ENCODE data around the gene PZP. TPM values are rescaled to one million over a fixed set of nuclear protein-coding genes. Genes with fewer than 3 reads are reported as not detected.

The PZP gene
- total and polyA plus RNA-seq, 3 experiments from 2014 or later, result 0.28 TPM; not detected in 2

DNA sequence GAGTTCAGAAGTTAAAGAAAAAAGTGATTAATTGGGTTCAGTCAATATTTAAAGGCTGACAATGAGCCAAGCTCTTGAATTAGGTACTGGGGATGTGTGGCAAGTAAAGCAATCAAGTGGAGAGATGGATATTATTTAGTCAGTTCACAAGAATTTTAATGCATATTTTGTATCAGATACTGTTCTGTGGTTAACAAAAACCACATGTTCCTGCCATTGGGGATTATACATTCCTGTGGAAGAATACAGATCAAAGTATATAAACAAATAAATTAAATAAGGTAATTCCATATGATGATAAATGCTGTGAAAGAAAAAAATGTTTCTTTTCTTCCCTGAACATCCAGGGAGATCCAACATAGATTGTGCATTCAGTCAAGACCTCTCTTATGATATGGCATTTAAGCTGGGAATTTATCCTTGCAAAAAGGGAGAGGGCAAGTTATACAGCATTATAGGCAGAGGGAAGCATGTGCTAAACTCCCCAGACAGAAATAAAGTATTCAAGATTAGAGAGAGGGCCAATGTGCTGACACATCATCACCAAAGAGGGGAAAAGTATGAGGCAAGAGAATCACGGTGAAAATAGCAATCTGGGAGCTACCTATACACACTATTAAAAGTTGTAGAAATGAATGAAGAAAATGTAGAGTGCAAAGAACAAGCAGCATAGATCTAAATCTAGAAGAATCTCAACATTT is 74.8 kb downstream of the PZP start:
- no peak for DNase-seq
- Histone ChIP-seq H3K4me3 (ENCODE audit: low read length) (no peak overlapping the region), H3K4me1 (ENCODE audit: insufficient read depth, low read length) (no peaks in the 10 kb centered on the region), H3K36me3 (ENCODE audit: insufficient read depth, low read length) (no peaks in the 10 kb centered on the region), H3K9me3 (ENCODE audit: low read length) (no peaks in the 10 kb centered on the region), H3K27ac (ENCODE audit: low read depth, low read length) (no peak overlapping the region), H3K27me3 (ENCODE audit: insufficient read depth, low read length, poor library complexity, severe bottlenecking) (no peaks in the 10 kb centered on the region)
- peaks cover 16 to 39% (median 30%) of the 10 kb centered on the region in 3 donors for H3K36me3 Mint-ChIP-seq
- H3K4me3 Mint-ChIP-seq, result no peak overlapping the region
- CTCF ChIA-PET, result no interaction called here
- peak overlapping the region in 6 of 8 donors; percentile 10 to 91 (median 34) for H3K27ac Mint-ChIP-seq
- H3K27me3 Mint-ChIP-seq, result peaks cover 0 to 1% of the 10 kb centered on the region in 2 donors
- POLR2A ChIA-PET, result no interaction called here
- H3K4me1 Mint-ChIP-seq, result peaks cover 21 to 47% (median 26%) of the 10 kb centered on the region in 3 donors
- H3K9me3 Mint-ChIP-seq, result peaks cover 0 to 4% (median 0%) of the 10 kb centered on the region in 5 donors

DNA sequence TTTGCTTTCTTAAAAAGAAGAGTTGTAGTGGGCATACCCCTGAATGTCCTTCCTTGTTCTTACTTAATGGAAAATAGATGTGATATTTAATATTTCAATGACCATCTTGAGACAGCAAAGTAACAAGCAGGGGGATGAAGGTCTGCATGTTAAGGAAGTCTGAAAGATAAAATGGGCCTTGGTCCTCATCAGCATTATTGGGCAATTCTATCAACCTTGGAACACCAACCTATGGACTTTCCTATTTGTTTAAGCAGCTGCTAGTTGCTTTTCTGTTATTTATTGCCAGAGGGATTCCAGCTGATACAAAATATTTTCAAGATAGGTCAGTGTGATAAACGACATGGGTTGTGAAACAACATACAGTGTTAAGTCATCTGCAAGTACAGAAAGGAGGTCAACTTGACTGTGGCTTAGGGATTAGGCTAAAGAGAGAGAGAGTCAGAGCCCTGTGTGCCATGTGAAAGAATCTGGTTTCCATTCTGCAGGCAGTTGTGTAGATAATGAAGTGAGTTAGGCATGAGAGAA is 76.1 kb downstream of the PZP start:
- H3K27ac Mint-ChIP-seq, result peak overlapping the region in 4 of 8 donors; percentile 5 to 67 (median 12)

DNA sequence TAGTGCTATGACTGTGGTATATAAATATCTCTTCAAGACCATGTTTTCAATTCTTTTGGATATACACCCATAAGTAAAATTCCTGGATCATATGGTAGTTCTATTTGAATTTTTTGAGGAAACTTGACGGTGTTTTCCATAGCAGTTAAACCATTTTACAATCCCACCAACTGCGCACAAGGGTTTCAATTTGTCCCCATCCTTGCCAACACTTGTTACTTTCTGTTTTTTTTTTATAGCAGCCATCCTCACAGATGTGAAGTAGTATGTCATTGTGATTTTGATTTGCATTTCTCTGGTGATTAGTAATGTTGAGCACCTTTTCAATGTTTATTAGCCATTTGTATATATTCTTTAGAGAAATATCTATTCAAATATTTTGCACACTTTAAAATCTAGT is 78.0 kb downstream of the PZP start:
- Mint-ChIP-seq H3K27ac (peak overlapping the region in 1 of 8 donors; percentile 33), H3K27me3 (peaks cover 0 to 1% of the 10 kb centered on the region in 2 donors), H3K4me1 (peaks cover 11 to 23% (median 12%) of the 10 kb centered on the region in 3 donors), H3K36me3 (peaks cover 15 to 47% (median 39%) of the 10 kb centered on the region in 3 donors), H3K9me3 (peaks cover 0 to 4% (median 0%) of the 10 kb centered on the region in 5 donors), H3K4me3 (no peak overlapping the region)
- Histone ChIP-seq H3K4me1 (ENCODE audit: insufficient read depth, low read length) (no peaks in the 10 kb centered on the region), H3K36me3 (ENCODE audit: insufficient read depth, low read length) (no peaks in the 10 kb centered on the region), H3K4me3 (ENCODE audit: low read length) (no peak overlapping the region), H3K27me3 (ENCODE audit: insufficient read depth, low read length, poor library complexity, severe bottlenecking) (no peaks in the 10 kb centered on the region), H3K27ac (ENCODE audit: low read depth, low read length) (no peak overlapping the region), H3K9me3 (ENCODE audit: low read length) (no peaks in the 10 kb centered on the region)
- POLR2A ChIA-PET, result no interaction called here
- CTCF ChIA-PET, result no interaction called here
- DNase-seq, result no peak

More for the DNA sequence above, 76.1 kb downstream of the PZP start:
- H3K4me1 ChIP-seq (ENCODE audit: insufficient read depth, low read length), result no peaks in the 10 kb centered on the region
- no peak overlapping the region for H3K4me3 ChIP-seq (ENCODE audit: low read length)
- H3K27ac ChIP-seq (ENCODE audit: low read depth, low read length), result no peak overlapping the region
- no peaks in the 10 kb centered on the region for H3K27me3 ChIP-seq (ENCODE audit: insufficient read depth, low read length, poor library complexity, severe bottlenecking)
- POLR2A ChIA-PET, result no interaction called here
- no peaks in the 10 kb centered on the region for H3K36me3 ChIP-seq (ENCODE audit: insufficient read depth, low read length)
- peaks cover 17 to 34% (median 19%) of the 10 kb centered on the region in 3 donors for H3K4me1 Mint-ChIP-seq
- H3K36me3 Mint-ChIP-seq, result peaks cover 16 to 45% (median 42%) of the 10 kb centered on the region in 3 donors
- no peaks in the 10 kb centered on the region for H3K9me3 ChIP-seq (ENCODE audit: low read length)
- peaks cover 0 to 4% (median 0%) of the 10 kb centered on the region in 5 donors for H3K9me3 Mint-ChIP-seq
- peaks cover 0 to 1% of the 10 kb centered on the region in 2 donors for H3K27me3 Mint-ChIP-seq
- no peak overlapping the region for H3K4me3 Mint-ChIP-seq
- DNase-seq, result no peak
- CTCF ChIA-PET, result no interaction called here

DNA sequence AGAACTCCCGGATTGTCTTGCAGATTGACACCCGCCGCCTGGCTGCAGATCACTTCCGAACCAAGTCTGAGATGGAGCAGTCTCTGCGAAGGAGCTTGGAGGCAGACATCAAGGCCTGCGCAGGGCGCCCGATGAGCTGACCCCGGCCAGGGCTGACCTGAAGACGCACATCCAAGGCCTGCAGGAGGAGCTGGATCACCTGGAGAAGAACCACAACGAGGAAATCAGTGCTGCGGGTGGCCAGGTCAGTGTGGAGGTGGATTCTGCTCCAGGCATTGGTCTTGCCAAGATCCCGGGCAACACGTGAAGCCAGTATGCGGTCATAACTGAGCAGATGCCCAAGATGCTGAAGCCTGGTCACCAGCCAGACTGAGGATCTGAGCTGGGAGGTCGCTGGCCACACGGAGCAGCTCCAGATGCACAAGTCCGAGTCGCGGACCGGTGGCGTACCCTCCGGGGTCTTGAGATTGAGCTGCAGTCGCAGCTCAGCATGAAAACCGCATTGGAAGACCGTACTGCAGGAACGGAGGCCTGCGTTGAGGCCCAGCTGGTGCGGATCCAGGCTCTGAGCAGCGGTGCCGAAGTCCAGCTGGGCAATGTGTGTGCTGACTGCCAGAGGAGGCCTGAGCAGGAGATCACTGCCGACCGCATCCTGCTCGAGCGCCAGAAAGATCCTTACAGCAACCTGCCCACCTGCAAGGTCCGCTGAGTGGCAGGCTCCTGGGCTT is 80.1 kb downstream of the PZP start:
- H3K4me1 Mint-ChIP-seq, result peaks cover 11 to 20% (median 14%) of the 10 kb centered on the region in 3 donors
- H3K36me3 ChIP-seq (ENCODE audit: insufficient read depth, low read length), result no peaks in the 10 kb centered on the region
- H3K9me3 ChIP-seq (ENCODE audit: low read length), result no peaks in the 10 kb centered on the region
- peaks cover 16 to 42% (median 29%) of the 10 kb centered on the region in 3 donors for H3K36me3 Mint-ChIP-seq
- H3K27ac Mint-ChIP-seq, result peak overlapping the region in 1 of 8 donors; percentile 24
- H3K4me1 ChIP-seq (ENCODE audit: insufficient read depth, low read length), result no peaks in the 10 kb centered on the region
- CTCF ChIA-PET, result no interaction called here
- no peak overlapping the region for H3K4me3 ChIP-seq (ENCODE audit: low read length)
- no peak overlapping the region for H3K4me3 Mint-ChIP-seq
- H3K27me3 ChIP-seq (ENCODE audit: insufficient read depth, low read length, poor library complexity, severe bottlenecking), result no peaks in the 10 kb centered on the region
- DNase-seq, result no peak
- POLR2A ChIA-PET, result no interaction called here
- H3K9me3 Mint-ChIP-seq, result peaks cover 0 to 4% (median 0%) of the 10 kb centered on the region in 5 donors
- no peaks in the 10 kb centered on the region for H3K27me3 Mint-ChIP-seq
- H3K27ac ChIP-seq (ENCODE audit: low read depth, low read length), result no peak overlapping the region

DNA sequence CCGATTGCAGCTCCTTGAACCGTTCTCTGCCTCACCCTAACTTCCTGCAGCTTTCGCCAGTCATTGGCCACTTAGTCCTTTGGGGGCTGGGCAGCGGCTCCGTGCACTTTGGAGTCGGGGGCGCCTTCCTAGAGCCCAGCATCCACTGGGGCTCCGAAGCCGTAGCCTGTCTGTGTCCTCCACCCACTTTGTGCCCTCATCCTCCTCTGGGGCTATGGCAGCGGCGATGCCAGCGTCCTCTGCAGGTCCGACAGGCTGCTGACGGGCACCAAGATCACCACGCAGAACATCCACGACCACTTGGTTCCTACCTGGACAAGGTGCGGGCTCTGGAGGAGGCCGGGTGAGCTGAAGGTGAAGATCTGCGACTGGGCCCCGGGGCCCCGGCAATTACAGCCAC is 80.7 kb downstream of the PZP start:
- Histone ChIP-seq H3K36me3 (ENCODE audit: insufficient read depth, low read length) (no peaks in the 10 kb centered on the region), H3K9me3 (ENCODE audit: low read length) (no peaks in the 10 kb centered on the region), H3K27me3 (ENCODE audit: insufficient read depth, low read length, poor library complexity, severe bottlenecking) (no peaks in the 10 kb centered on the region), H3K4me3 (ENCODE audit: low read length) (no peak overlapping the region), H3K4me1 (ENCODE audit: insufficient read depth, low read length) (no peaks in the 10 kb centered on the region), H3K27ac (ENCODE audit: low read depth, low read length) (no peak overlapping the region)
- Mint-ChIP-seq H3K27me3 (no peaks in the 10 kb centered on the region), H3K4me1 (peaks cover 10 to 18% (median 11%) of the 10 kb centered on the region in 3 donors), H3K27ac (peak overlapping the region in 1 of 8 donors; percentile 79), H3K9me3 (peaks cover 0 to 4% (median 0%) of the 10 kb centered on the region in 5 donors), H3K36me3 (peaks cover 16 to 42% (median 29%) of the 10 kb centered on the region in 3 donors), H3K4me3 (no peak overlapping the region)
- CTCF ChIA-PET, result no interaction called here
- no peak for DNase-seq
- POLR2A ChIA-PET, result no interaction called here

DNA sequence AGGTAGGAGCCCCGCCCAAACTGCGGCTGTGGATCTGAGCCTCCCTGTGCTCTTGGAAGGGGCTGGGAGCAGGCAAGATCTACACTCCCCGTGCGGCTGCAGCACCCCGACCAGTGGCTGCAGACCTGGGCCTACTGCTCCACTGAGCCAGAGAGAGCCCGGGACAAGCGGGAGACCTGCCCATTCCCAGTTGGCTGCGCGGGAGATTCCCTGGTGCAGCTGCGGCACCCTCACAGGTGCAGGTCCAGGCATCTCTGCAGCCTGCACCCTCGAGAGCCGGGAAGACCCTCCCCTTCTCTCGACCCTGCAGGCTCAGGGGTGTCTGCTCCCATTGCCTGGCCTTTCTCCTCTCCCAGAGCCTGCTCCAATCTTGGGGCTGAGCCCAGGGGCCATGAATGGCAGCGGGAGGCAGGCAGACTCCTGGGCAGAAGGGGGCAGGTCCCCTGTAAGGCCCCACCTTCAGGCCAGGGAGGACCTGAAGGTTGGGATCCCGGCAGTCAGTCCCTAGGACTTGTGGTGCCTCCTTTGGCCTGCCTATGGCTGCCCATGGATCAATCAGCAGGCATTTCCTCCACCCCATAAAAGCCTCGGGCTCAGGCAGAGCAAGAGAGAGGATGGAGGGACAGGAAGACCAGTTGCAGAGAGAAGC is 83.7 kb downstream of the PZP start:
- H3K27me3 Mint-ChIP-seq, result no peaks in the 10 kb centered on the region
- Histone ChIP-seq H3K36me3 (ENCODE audit: insufficient read depth, low read length) (no peaks in the 10 kb centered on the region), H3K27me3 (ENCODE audit: insufficient read depth, low read length, poor library complexity, severe bottlenecking) (no peaks in the 10 kb centered on the region), H3K4me3 (ENCODE audit: low read length) (no peak overlapping the region), H3K27ac (ENCODE audit: low read depth, low read length) (no peak overlapping the region), H3K4me1 (ENCODE audit: insufficient read depth, low read length) (no peaks in the 10 kb centered on the region), H3K9me3 (ENCODE audit: low read length) (no peaks in the 10 kb centered on the region)
- ChIA-PET CTCF (interaction anchor here (1.2 kb wide), 1 partner anchor 11 kb away, joined by 3 read pairs; no protein-coding TSS in a partner anchor), POLR2A (no interaction called here)
- H3K4me1 Mint-ChIP-seq, result peaks cover 7 to 9% (median 9%) of the 10 kb centered on the region in 3 donors
- no peak overlapping the region for H3K4me3 Mint-ChIP-seq
- peaks cover 11 to 41% (median 12%) of the 10 kb centered on the region in 3 donors for H3K36me3 Mint-ChIP-seq
- no peak overlapping the region for H3K27ac Mint-ChIP-seq
- no peaks in the 10 kb centered on the region for H3K9me3 Mint-ChIP-seq
- DNase-seq, result no peak

DNA sequence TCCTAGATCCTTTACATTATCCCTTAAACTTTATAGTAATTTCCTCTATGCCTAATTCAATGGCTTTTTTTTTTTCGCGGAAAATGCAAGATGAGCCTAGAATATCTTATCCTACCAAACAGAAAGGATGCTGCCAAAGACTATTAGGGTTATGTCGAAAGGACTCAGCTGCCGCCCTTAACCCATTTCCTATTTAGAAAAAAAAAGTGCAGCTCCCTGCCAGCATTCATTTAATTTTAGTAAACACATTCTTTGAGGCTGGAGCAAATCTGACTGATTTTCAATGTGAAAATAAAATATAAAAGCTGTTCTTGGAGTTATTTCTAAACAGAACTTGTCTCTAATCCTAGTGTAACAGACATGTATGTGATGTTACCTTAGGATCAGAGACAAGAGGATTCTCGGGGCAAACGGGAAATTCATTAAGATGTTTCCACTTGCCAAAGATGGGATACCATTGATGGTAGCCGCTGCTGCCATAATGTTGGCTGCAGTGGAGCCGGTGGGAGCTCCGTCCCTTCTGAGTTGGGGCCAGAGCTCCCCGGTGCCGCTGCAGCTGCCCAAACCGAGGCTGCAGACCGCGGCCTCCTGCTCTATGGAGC is 84.3 kb downstream of the PZP start:
- Histone ChIP-seq H3K36me3 (ENCODE audit: insufficient read depth, low read length) (no peaks in the 10 kb centered on the region), H3K9me3 (ENCODE audit: low read length) (no peaks in the 10 kb centered on the region), H3K4me1 (ENCODE audit: insufficient read depth, low read length) (no peaks in the 10 kb centered on the region), H3K4me3 (ENCODE audit: low read length) (no peak overlapping the region), H3K27me3 (ENCODE audit: insufficient read depth, low read length, poor library complexity, severe bottlenecking) (no peaks in the 10 kb centered on the region), H3K27ac (ENCODE audit: low read depth, low read length) (no peak overlapping the region)
- POLR2A ChIA-PET, result no interaction called here
- H3K4me1 Mint-ChIP-seq, result peaks cover 5 to 12% (median 9%) of the 10 kb centered on the region in 3 donors
- H3K4me3 Mint-ChIP-seq, result no peak overlapping the region
- H3K9me3 Mint-ChIP-seq, result no peaks in the 10 kb centered on the region
- no peak overlapping the region for H3K27ac Mint-ChIP-seq
- CTCF ChIA-PET, result no interaction called here
- no peaks in the 10 kb centered on the region for H3K27me3 Mint-ChIP-seq
- no peak for DNase-seq
- peaks cover 10 to 40% (median 11%) of the 10 kb centered on the region in 3 donors for H3K36me3 Mint-ChIP-seq

Data from CD8-positive, alpha-beta memory T cell (primary cell).